A673 (cell line): ENCODE measurements around the gene CCL4. TPM values are rescaled to one million over a fixed set of nuclear protein-coding genes. Genes with fewer than 3 reads are reported as not detected.

ENCODE experiments used
- BruUV-seq: library from RNA; stranded (reverse); fragments of 400-500 nt; replicated peaks from 2 replicates; lab custom pipeline; 2021; lab: Mats Ljungman, UMichigan
- CTCF ChIA-PET: fragments of 300-600 bp; sonication (Branson Sonifier 250); formaldehyde crosslinking; loops from one replicate; lab custom pipeline; 2022; ENCODE audit warnings: antibody characterized with exemption; lab: Charles Lee
- POLR2A ChIA-PET: fragments of 300-600 bp; sonication (Branson Sonifier 250); formaldehyde crosslinking; loops from one replicate; lab custom pipeline; 2022; ENCODE audit warnings: antibody characterized with exemption; ENCODE audit not compliant: low non-redundant PET; lab: Charles Lee
- DNase-seq: peaks from one replicate; pipeline ENCODE4 v3.0.0-alpha.2; 2015; ENCODE audit warnings: low spot score
- H3K27ac ChIP-seq: fragments of 200-600 bp; sonication (generic); 2 replicates; pipeline ENCODE4 v1.5.1; 2016; ENCODE audit warnings: mixed run types, low read depth, mild to moderate bottlenecking, mixed read lengths, antibody characterized with exemption, low read length; ENCODE audit not compliant: poor library complexity, severe bottlenecking
- H3K27me3 ChIP-seq: fragments of 200-600 bp; sonication (generic); replicated peaks from 2 replicates; pipeline ENCODE4 v1.6.1; 2017; ENCODE audit warnings: mixed run types, low read depth, mild to moderate bottlenecking, mixed read lengths, antibody characterized with exemption, low read length; ENCODE audit not compliant: insufficient read depth, poor library complexity
- H3K36me3 ChIP-seq: fragments of 200-600 bp; sonication (generic); 2 replicates; pipeline ENCODE4 v1.6.1; 2016; ENCODE audit warnings: mixed run types, mild to moderate bottlenecking, mixed read lengths, antibody characterized with exemption, low read length; ENCODE audit not compliant: insufficient read depth, poor library complexity, severe bottlenecking
- H3K4me1 ChIP-seq: fragments of 200-600 bp; sonication (generic); 2 replicates; pipeline ENCODE4 v1.6.1; 2017; ENCODE audit warnings: mixed run types, mild to moderate bottlenecking, mixed read lengths, antibody characterized with exemption, low read length; ENCODE audit not compliant: insufficient read depth, poor library complexity, severe bottlenecking
- H3K4me3 ChIP-seq: fragments of 200-600 bp; sonication (generic); 2 replicates; pipeline ENCODE4 v1.5.1; 2016; ENCODE audit warnings: low read depth, mixed run types, mild to moderate bottlenecking, mixed read lengths, low read length; ENCODE audit not compliant: poor library complexity, severe bottlenecking
- H3K9me3 ChIP-seq: fragments of 200-600 bp; sonication (generic); 2 replicates; pipeline ENCODE4 v1.6.1; 2016; ENCODE audit warnings: mixed run types, low read depth, mild to moderate bottlenecking, mixed read lengths, antibody characterized with exemption, low read length; ENCODE audit not compliant: poor library complexity, severe bottlenecking
- CTCF ChIP-seq: fragments of 300-800, 200-600 bp; sonication (generic); conservative IDR thresholded peaks from 2 replicates; pipeline ENCODE4 v1.5.1; 2017; ENCODE audit warnings: low read depth, mild to moderate bottlenecking, antibody characterized with exemption, low read length, moderate library complexity, mixed read lengths
- EZH2 ChIP-seq: fragments of 200-600 bp; sonication (generic); IDR thresholded peaks from 2 replicates; pipeline ENCODE4 v1.6.1; 2017; ENCODE audit warnings: borderline replicate concordance, low read depth, mild to moderate bottlenecking, mixed read lengths, antibody characterized with exemption, low read length; ENCODE audit not compliant: poor library complexity, severe bottlenecking
- intact Hi-C: fragments of 100-400 bp; cut with micrococcal nuclease; formaldehyde crosslinking; loops from one replicate; pipeline ENCODE4 v1.10.0; 2022; ENCODE audit not compliant: unreplicated experiment
- total RNA-seq: library from RNA; stranded (reverse); gene quantifications from 2 replicates; pipeline ENCODE4 v1.2.3, GENCODE V29; 2021

Gene CCL4
- total RNA-seq, 1 experiment from 2014 or later: not detected

- intact Hi-C loops: no loop called here
- TF ChIP-seq CTCF: no peak
- no peak for TF ChIP-seq EZH2
- no peaks in the 10 kb centered on the region for H3K36me3 ChIP-seq
- CTCF ChIA-PET: no interaction called here
- POLR2A ChIA-PET: no interaction called here
- no TSS peak for BruUV-seq
- H3K27ac ChIP-seq: no peak overlapping the region
- no peaks in the 10 kb centered on the region for H3K4me1 ChIP-seq
- no peak for DNase-seq
- H3K27me3 ChIP-seq: no peaks in the 10 kb centered on the region
- H3K4me3 ChIP-seq: no peak overlapping the region
- no peaks in the 10 kb centered on the region for H3K9me3 ChIP-seq
Measured at GRCh38 chr17:36069136-36069535, 34.5 kb upstream of the CCL4 start.

GRCh38 chr17:36070427-36070826 lies 33.2 kb upstream of the CCL4 start:
- intact Hi-C loops: loop anchor here (10.0 kb wide), 1 partner anchor 106 kb away; no protein-coding TSS in a partner anchor
- ChIA-PET CTCF (no interaction called here), POLR2A (no interaction called here)
- H3K27ac ChIP-seq: no peak overlapping the region
- TF ChIP-seq EZH2 (no peak), CTCF (no peak)
- DNase-seq: no peak
- H3K36me3 ChIP-seq: no peaks in the 10 kb centered on the region
- no peaks in the 10 kb centered on the region for H3K27me3 ChIP-seq
- no peaks in the 10 kb centered on the region for H3K4me1 ChIP-seq
- no peaks in the 10 kb centered on the region for H3K9me3 ChIP-seq
- BruUV-seq: no TSS peak
- H3K4me3 ChIP-seq: no peak overlapping the region

GRCh38 chr17:36071751-36072150 lies 31.9 kb upstream of the CCL4 start:
- DNase-seq: no peak
- POLR2A ChIA-PET: no interaction called here
- Histone ChIP-seq H3K36me3 (no peaks in the 10 kb centered on the region), H3K4me3 (no peak overlapping the region), H3K9me3 (no peaks in the 10 kb centered on the region), H3K27me3 (no peaks in the 10 kb centered on the region), H3K27ac (no peak overlapping the region), H3K4me1 (no peaks in the 10 kb centered on the region)
- TF ChIP-seq CTCF: no peak
- TF ChIP-seq EZH2: no peak
- CTCF ChIA-PET: interaction anchor here (1.5 to 2.2 kb wide), 2 partner anchors 96 to 102 kb away, joined by 9 to 13 read pairs; no protein-coding TSS in a partner anchor
- BruUV-seq: no TSS peak
- intact Hi-C loops: loop anchor here (10.0 kb wide), 1 partner anchor 107 kb away; no protein-coding TSS in a partner anchor
